Mesendoderm (in vitro differentiated cells): Measurements from ENCODE around the gene DNAH10.

ENCODE experiments used
- DNase-seq: peaks from one replicate; pipeline ENCODE4 v3.0.0; 2013
- H2AK5ac ChIP-seq: 2 replicates; pipeline ENCODE4 v1.6.1; 2013; ENCODE audit warnings: low read length, inconsistent platforms
- H2BK120ac ChIP-seq: 2 replicates; pipeline ENCODE4 v1.6.1; 2013; ENCODE audit warnings: low read depth, mild to moderate bottlenecking, low read length, moderate library complexity, mixed read lengths
- H2BK15ac ChIP-seq: replicated peaks from 2 replicates; pipeline ENCODE4 v1.6.1; 2013; ENCODE audit warnings: low read depth, mild to moderate bottlenecking, moderate library complexity
- H2BK5ac ChIP-seq: 2 replicates; pipeline ENCODE4 v1.6.1; 2013; ENCODE audit warnings: low read length, inconsistent platforms
- H3K18ac ChIP-seq: 2 replicates; pipeline ENCODE4 v1.6.1; 2013; ENCODE audit warnings: mild to moderate bottlenecking, low read length, mixed read lengths
- H3K23ac ChIP-seq: one replicate; pipeline ENCODE4 v1.6.1; 2013; ENCODE audit warnings: low read length
- H3K27ac ChIP-seq: 2 replicates; pipeline ENCODE4 v1.5.1; 2013; ENCODE audit warnings: low read depth, mild to moderate bottlenecking, inconsistent platforms, low read length, moderate library complexity
- H3K27me3 ChIP-seq: 2 replicates; pipeline ENCODE4 v1.6.1; 2013; ENCODE audit warnings: low read length, control low read depth, mild to moderate bottlenecking, inconsistent platforms; ENCODE audit not compliant: insufficient read depth, poor library complexity
- H3K36me3 ChIP-seq: 2 replicates; pipeline ENCODE4 v1.6.1; 2013; ENCODE audit warnings: low read length, inconsistent platforms; ENCODE audit not compliant: control insufficient read depth, insufficient read depth
- H3K4ac ChIP-seq: one replicate; pipeline ENCODE4 v1.6.1; 2013; ENCODE audit warnings: low read depth, mild to moderate bottlenecking, low read length, moderate library complexity
- H3K4me1 ChIP-seq: 2 replicates; pipeline ENCODE4 v1.6.1; 2013; ENCODE audit warnings: low read depth, low read length, inconsistent platforms; ENCODE audit not compliant: control insufficient read depth
- H3K4me2 ChIP-seq: 2 replicates; pipeline ENCODE4 v1.6.1; 2013; ENCODE audit warnings: low read length
- H3K4me3 ChIP-seq: 2 replicates; pipeline ENCODE4 v1.5.1; 2013; ENCODE audit warnings: mild to moderate bottlenecking, low read length
- H3K56ac ChIP-seq: one replicate; pipeline ENCODE4 v1.6.1; 2013; ENCODE audit warnings: low read length
- H3K79me1 ChIP-seq: 2 replicates; pipeline ENCODE4 v1.6.1; 2013; ENCODE audit warnings: low read length, inconsistent platforms
- H3K79me2 ChIP-seq: 2 replicates; pipeline ENCODE4 v1.6.1; 2013; ENCODE audit warnings: mild to moderate bottlenecking, low read length; ENCODE audit not compliant: control insufficient read depth, insufficient read depth
- H3K9ac ChIP-seq: 2 replicates; pipeline ENCODE4 v1.6.1; 2013; ENCODE audit warnings: low read length, inconsistent platforms
- H4K5ac ChIP-seq: one replicate; pipeline ENCODE4 v1.6.1; 2013; ENCODE audit warnings: low read length
- H4K8ac ChIP-seq: one replicate; pipeline ENCODE4 v1.6.1; 2013; ENCODE audit warnings: low read depth, mild to moderate bottlenecking, control low read depth, low read length, moderate library complexity
- WGBS: extraction: QIAGEN DNeasy Blood & Tissue Kit; methylation state at CpG from one replicate; pipeline ENCODE4 v1.1.7; 2013; ENCODE audit warnings: low lambda C conversion rate, missing lambda C conversion rate; ENCODE audit not compliant: insufficient coverage; ENCODE audit errors: extremely low coverage; 5-methylcytosine and 5-hydroxymethylcytosine counted together

The DNAH10 gene

DNA sequence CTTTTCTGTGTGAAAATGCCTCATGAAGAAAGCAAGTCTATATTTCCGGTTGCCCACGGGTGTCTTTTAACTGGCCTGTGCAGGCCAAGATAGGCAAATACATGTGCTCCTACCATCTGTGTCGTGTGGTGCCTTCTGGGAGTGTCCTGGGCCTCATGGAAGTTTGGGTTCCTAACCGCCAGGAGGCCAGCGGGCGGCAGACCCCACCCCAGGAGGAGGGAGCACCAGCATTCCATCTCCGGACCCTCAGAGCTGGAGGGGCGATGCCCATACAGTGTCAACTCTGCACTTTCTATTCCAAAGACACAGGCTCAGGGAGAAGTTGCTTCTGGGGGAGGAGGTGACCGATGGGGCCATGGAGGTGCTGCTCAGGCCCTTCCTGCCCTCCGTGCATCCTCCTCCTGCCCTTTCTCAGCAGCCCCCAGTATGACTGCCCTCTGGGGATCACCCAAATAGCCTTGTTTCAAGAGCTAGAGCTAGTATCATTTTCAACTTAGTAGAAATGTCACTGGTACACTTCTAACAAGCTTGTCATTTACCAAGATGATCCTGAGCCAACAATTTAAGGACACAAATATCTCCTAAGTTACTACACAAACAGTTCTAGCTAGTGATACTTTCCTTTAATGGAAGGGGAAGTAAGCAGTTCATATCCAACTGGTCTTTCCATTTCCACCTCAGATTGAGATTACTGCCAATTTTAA lies 192.7 kb downstream of the DNAH10 start:
- Histone ChIP-seq H2BK15ac (no peak overlapping the region), H2BK5ac (no peak overlapping the region), H3K23ac (no peak overlapping the region), H3K36me3 (no peaks in the 10 kb centered on the region), H2AK5ac (no peak overlapping the region), H3K4me1 (no peaks in the 10 kb centered on the region), H3K27me3 (peaks cover 2% of the 10 kb centered on the region), H3K56ac (no peak overlapping the region), H4K8ac (no peak overlapping the region), H3K79me1 (no peaks in the 10 kb centered on the region), H3K27ac (no peak overlapping the region), H3K4me2 (no peak overlapping the region), H3K18ac (no peak overlapping the region), H3K79me2 (no peaks in the 10 kb centered on the region), H4K5ac (no peak overlapping the region), H3K9ac (no peak overlapping the region), H2BK120ac (no peak overlapping the region), H3K4ac (no peak overlapping the region), H3K4me3 (no peak overlapping the region)
- DNase-seq, result no peak
- WGBS, result no CpG with 5 or more reads among the region's 10 CpGs

- H3K23ac ChIP-seq, result no peak overlapping the region
- H3K36me3 ChIP-seq, result no peaks in the 10 kb centered on the region
- no peak overlapping the region for H2BK15ac ChIP-seq
- no peak overlapping the region for H2BK120ac ChIP-seq
- H4K8ac ChIP-seq, result no peak overlapping the region
- no peaks in the 10 kb centered on the region for H3K79me1 ChIP-seq
- no peak overlapping the region for H3K9ac ChIP-seq
- H3K56ac ChIP-seq, result no peak overlapping the region
- no peak overlapping the region for H3K4me3 ChIP-seq
- no peak overlapping the region for H3K27ac ChIP-seq
- peaks cover 4% of the 10 kb centered on the region for H3K27me3 ChIP-seq
- H2BK5ac ChIP-seq, result no peak overlapping the region
- no peaks in the 10 kb centered on the region for H3K79me2 ChIP-seq
- no peak overlapping the region for H3K18ac ChIP-seq
- no peak overlapping the region for H4K5ac ChIP-seq
- WGBS, result no CpG with 5 or more reads among the region's 9 CpGs
- no peak overlapping the region for H3K4me2 ChIP-seq
- H3K4me1 ChIP-seq, result no peaks in the 10 kb centered on the region
- H2AK5ac ChIP-seq, result no peak overlapping the region
- DNase-seq, result no peak
- no peak overlapping the region for H3K4ac ChIP-seq
Measured at GRCh38 chr12:123956249-123956648, 194.1 kb downstream of the DNAH10 start.

DNA sequence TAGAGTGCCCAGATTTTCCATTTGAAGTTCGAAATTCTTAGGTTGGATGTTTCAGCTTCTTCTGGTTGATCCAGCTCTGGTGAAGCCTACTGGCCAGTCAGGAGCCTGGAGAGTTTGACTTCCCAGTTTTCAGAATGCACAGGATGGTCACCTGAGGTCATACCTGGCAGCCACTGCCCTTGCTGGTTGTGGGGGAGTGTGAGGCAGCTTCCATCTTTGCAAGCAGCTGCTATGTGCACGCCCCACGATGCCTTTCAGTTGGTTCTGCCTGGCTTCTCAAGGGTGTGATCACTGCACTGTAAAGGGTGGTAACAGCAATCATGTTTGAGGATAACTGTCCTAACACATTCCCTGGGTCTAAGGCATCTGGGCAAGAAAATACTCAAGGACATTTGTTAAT lies 195.1 kb downstream of the DNAH10 start:
- no peak overlapping the region for H3K4ac ChIP-seq
- no peak overlapping the region for H2BK120ac ChIP-seq
- no peak overlapping the region for H3K4me3 ChIP-seq
- H3K79me2 ChIP-seq, result no peaks in the 10 kb centered on the region
- no peak overlapping the region for H4K8ac ChIP-seq
- H4K5ac ChIP-seq, result no peak overlapping the region
- no peak overlapping the region for H3K9ac ChIP-seq
- H3K18ac ChIP-seq, result no peak overlapping the region
- H3K27ac ChIP-seq, result no peak overlapping the region
- no peak overlapping the region for H2BK5ac ChIP-seq
- no peak overlapping the region for H2AK5ac ChIP-seq
- WGBS, result no CpG with 5 or more reads among the region's 3 CpGs
- no peak overlapping the region for H3K56ac ChIP-seq
- no peak overlapping the region for H3K23ac ChIP-seq
- no peak for DNase-seq
- peaks cover 4% of the 10 kb centered on the region for H3K27me3 ChIP-seq
- no peaks in the 10 kb centered on the region for H3K79me1 ChIP-seq
- H3K4me2 ChIP-seq, result no peak overlapping the region
- H3K36me3 ChIP-seq, result no peaks in the 10 kb centered on the region
- no peak overlapping the region for H2BK15ac ChIP-seq
- H3K4me1 ChIP-seq, result no peaks in the 10 kb centered on the region

DNA sequence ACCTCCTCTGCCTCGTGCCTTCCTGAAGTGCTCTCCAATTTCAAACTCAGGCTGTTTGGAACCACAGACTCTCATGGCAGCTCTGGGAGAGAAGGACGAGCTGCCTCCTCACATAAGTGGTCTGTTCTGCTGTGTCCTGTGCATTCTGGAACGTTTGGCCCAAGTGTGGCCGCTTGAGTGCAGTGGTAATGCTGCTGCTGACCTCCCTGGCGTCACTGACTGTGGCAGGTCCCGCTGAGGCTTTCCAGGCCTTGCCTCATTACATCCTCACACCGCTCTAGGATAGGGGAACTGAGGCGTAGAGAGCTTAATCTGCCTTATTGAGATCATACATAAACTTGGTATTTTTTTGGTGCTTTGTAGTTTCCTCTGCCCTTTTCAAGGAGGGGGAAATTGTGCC lies 196.4 kb downstream of the DNAH10 start:
- no CpG with 5 or more reads among the region's 8 CpGs for WGBS

DNA sequence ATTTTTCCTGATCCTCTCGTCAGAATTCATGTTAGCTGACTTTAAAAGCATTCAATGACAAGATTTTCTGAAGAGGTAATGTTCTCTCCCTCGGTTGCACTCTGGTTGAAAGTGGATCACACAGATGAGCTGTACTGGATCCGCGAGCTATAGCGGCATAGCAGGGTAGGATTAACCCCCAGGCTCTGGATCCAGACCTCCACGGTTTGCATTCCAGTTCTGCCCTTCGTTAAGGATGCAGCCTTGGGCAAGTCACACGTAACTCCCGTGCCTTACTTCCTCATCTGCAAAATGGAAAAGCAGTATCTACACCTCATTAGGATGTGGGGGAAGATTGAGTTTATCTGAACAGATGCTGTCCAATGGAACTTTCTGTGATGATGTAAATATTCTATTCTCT lies 196.8 kb downstream of the DNAH10 start:
- no peak overlapping the region for H4K8ac ChIP-seq
- no peaks in the 10 kb centered on the region for H3K36me3 ChIP-seq
- no peak overlapping the region for H3K56ac ChIP-seq
- no peak overlapping the region for H2BK5ac ChIP-seq
- H3K4me1 ChIP-seq, result no peaks in the 10 kb centered on the region
- no peak overlapping the region for H3K18ac ChIP-seq
- H3K4me3 ChIP-seq, result no peak overlapping the region
- no peak overlapping the region for H3K23ac ChIP-seq
- H3K27me3 ChIP-seq, result peaks cover 11% of the 10 kb centered on the region
- no peak overlapping the region for H3K9ac ChIP-seq
- no peak overlapping the region for H3K4me2 ChIP-seq
- no peak overlapping the region for H2BK15ac ChIP-seq
- no peak overlapping the region for H2AK5ac ChIP-seq
- no peak overlapping the region for H4K5ac ChIP-seq
- no peak overlapping the region for H3K27ac ChIP-seq
- H2BK120ac ChIP-seq, result no peak overlapping the region
- WGBS, result no CpG with 5 or more reads among the region's 9 CpGs
- no peak for DNase-seq
- H3K79me2 ChIP-seq, result no peaks in the 10 kb centered on the region
- no peak overlapping the region for H3K4ac ChIP-seq
- H3K79me1 ChIP-seq, result no peaks in the 10 kb centered on the region

More for the DNA sequence above, 196.4 kb downstream of the DNAH10 start:
- Histone ChIP-seq H3K9ac (no peak overlapping the region), H2AK5ac (no peak overlapping the region), H3K4me1 (no peaks in the 10 kb centered on the region), H3K36me3 (no peaks in the 10 kb centered on the region), H4K8ac (no peak overlapping the region), H3K27ac (no peak overlapping the region), H3K4ac (no peak overlapping the region), H3K18ac (no peak overlapping the region), H3K4me3 (no peak overlapping the region), H3K23ac (no peak overlapping the region), H2BK5ac (no peak overlapping the region), H3K27me3 (peaks cover 9% of the 10 kb centered on the region), H2BK120ac (no peak overlapping the region), H4K5ac (no peak overlapping the region), H3K79me2 (no peaks in the 10 kb centered on the region), H2BK15ac (no peak overlapping the region), H3K56ac (no peak overlapping the region), H3K79me1 (no peaks in the 10 kb centered on the region), H3K4me2 (no peak overlapping the region)
- no peak for DNase-seq
